ENCODE data around the gene SLC4A5. TPM values are rescaled to one million over a fixed set of nuclear protein-coding genes. Genes with fewer than 3 reads are reported as not detected.

Gene SLC4A5
- total RNA-seq, 1 donor from 2014 or later = 4.2 TPM

DNA sequence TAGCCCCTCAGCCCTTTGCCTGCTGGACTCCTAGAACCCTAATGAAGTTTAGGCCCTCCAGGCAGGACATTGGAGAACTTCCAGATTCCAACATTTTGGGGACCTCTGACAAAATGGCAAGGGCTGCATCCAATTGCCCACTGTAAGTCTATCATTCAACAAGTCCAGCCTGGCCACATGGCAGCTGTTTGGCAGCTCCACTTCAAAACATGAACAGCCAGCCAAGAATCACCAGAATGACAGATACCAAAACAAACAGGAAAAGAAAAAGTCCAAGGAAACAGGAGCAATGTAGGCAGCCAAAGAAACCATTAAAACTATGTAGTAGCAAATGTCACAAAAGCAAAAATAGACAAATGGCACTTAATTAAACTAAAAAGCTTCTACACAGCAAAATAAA lies 25.5 kb downstream of the SLC4A5 start:
- H3K9me3 Mint-ChIP-seq (ENCODE audit: unreplicated experiment) = no peaks in the 10 kb centered on the region

DNA sequence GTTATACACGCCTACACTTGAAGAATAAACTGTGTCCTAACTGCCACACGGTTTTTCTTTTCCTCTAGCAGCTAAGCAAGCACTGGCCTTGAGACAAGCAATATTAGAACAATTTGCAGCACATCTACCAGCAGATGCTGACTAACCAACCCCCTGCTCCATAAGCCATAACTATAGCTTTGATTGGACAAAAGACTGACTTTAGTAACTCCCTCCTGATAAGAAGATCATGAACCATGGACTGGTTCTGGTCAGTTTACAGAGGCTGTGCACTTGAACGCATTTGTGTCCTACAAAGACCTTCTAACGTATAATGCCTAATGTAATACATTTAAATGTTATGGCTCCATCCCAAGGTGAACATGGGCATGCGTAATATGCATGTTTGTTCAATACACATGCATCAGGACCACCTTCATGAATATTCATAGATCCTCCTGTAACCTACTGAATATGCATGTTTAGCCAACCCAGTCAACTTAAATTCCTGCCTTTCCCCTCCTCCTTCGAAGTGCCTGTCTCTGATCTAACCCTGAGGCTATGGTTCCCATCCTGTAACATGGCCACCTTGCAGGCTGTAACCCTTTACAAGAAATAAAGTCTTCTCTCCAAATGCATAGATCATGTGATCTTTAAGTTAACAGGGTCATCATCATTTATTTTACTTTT lies 26.5 kb downstream of the SLC4A5 start:
- no peaks in the 10 kb centered on the region for H3K9me3 Mint-ChIP-seq (ENCODE audit: unreplicated experiment)
- H3K36me3 Mint-ChIP-seq (ENCODE audit: low read depth, unreplicated experiment) = no peaks in the 10 kb centered on the region
- DNase-seq (ENCODE audit: low spot score) = no peak
- TF ChIP-seq, protein P1, sequence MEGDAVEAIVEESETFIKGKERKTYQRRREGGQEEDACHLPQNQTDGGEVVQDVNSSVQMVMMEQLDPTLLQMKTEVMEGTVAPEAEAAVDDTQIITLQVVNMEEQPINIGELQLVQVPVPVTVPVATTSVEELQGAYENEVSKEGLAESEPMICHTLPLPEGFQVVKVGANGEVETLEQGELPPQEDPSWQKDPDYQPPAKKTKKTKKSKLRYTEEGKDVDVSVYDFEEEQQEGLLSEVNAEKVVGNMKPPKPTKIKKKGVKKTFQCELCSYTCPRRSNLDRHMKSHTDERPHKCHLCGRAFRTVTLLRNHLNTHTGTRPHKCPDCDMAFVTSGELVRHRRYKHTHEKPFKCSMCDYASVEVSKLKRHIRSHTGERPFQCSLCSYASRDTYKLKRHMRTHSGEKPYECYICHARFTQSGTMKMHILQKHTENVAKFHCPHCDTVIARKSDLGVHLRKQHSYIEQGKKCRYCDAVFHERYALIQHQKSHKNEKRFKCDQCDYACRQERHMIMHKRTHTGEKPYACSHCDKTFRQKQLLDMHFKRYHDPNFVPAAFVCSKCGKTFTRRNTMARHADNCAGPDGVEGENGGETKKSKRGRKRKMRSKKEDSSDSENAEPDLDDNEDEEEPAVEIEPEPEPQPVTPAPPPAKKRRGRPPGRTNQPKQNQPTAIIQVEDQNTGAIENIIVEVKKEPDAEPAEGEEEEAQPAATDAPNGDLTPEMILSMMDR (IDR thresholded peaks at IDR 0.05; ENCODE audit: unreplicated experiment) = no peak
- H3K27me3 Mint-ChIP-seq (ENCODE audit: unreplicated experiment) = no peaks in the 10 kb centered on the region
- H3K4me1 Mint-ChIP-seq (ENCODE audit: unreplicated experiment) = peaks cover 6% of the 10 kb centered on the region
- no peak overlapping the region for H3K27ac Mint-ChIP-seq (ENCODE audit: unreplicated experiment)
- H3K4me3 Mint-ChIP-seq (ENCODE audit: unreplicated experiment) = no peak overlapping the region

More for the DNA sequence above, 25.5 kb downstream of the SLC4A5 start:
- Mint-ChIP-seq H3K4me1 (ENCODE audit: unreplicated experiment) (peaks cover 6% of the 10 kb centered on the region), H3K27me3 (ENCODE audit: unreplicated experiment) (no peaks in the 10 kb centered on the region), H3K4me3 (ENCODE audit: unreplicated experiment) (no peak overlapping the region), H3K36me3 (ENCODE audit: low read depth, unreplicated experiment) (no peaks in the 10 kb centered on the region), H3K27ac (ENCODE audit: unreplicated experiment) (no peak overlapping the region)
- TF ChIP-seq, protein P1 (IDR thresholded peaks at IDR 0.05; ENCODE audit: unreplicated experiment) = no peak
- DNase-seq (ENCODE audit: low spot score) = no peak

DNA sequence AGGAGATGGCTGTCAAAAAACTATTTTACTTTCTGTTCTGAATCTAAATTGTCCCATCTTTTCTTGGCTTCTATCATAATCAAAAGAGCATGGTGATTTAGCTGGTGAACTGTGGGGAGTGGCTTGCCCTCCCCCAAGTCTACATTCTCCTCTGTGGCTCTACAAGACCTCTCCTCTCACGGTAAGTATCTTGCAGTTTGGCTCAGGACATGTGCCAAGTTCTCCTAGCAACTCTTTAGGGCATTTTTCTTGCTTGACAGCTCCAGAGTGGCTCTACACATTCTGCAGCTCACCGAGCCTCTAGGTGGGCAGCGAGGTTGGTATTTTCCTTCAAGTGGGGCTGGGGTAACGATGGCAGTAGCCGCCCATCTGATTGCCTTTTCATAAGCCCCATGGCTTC lies 29.1 kb downstream of the SLC4A5 start:
- Mint-ChIP-seq H3K4me3 (ENCODE audit: unreplicated experiment) (no peak overlapping the region), H3K27me3 (ENCODE audit: unreplicated experiment) (no peaks in the 10 kb centered on the region), H3K27ac (ENCODE audit: unreplicated experiment) (no peak overlapping the region), H3K9me3 (ENCODE audit: unreplicated experiment) (no peaks in the 10 kb centered on the region), H3K36me3 (ENCODE audit: low read depth, unreplicated experiment) (no peaks in the 10 kb centered on the region), H3K4me1 (ENCODE audit: unreplicated experiment) (peaks cover 6% of the 10 kb centered on the region)
- no peak for DNase-seq (ENCODE audit: low spot score)
- TF ChIP-seq, protein P1 (IDR thresholded peaks at IDR 0.05; ENCODE audit: unreplicated experiment) = no peak

DNA sequence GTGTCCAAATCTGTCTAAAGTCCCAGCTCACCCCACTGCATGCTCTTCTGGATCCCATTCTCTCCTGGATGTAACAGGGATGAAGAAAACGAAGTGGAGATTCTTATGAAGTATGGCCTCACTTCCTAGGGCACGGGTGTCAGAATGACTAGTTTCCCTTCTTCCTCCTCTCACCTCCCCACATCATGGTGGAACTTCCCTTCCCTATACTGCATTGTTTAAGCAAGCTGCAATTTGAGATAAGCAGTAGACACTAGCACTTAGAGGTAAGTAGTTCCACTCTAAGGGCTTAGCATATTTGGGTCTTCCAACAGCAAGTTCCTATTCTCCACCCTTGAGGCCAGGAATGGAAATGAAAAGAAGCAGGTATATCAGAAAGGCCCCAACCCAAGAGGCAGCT lies 29.7 kb downstream of the SLC4A5 start:
- H3K4me3 Mint-ChIP-seq (ENCODE audit: unreplicated experiment) = no peak overlapping the region
- H3K36me3 Mint-ChIP-seq (ENCODE audit: low read depth, unreplicated experiment) = no peaks in the 10 kb centered on the region
- H3K27ac Mint-ChIP-seq (ENCODE audit: unreplicated experiment) = no peak overlapping the region
- H3K9me3 Mint-ChIP-seq (ENCODE audit: unreplicated experiment) = no peaks in the 10 kb centered on the region
- no peaks in the 10 kb centered on the region for H3K27me3 Mint-ChIP-seq (ENCODE audit: unreplicated experiment)
- no peak for DNase-seq (ENCODE audit: low spot score)
- TF ChIP-seq, protein P1 (IDR thresholded peaks at IDR 0.05; ENCODE audit: unreplicated experiment) = no peak
- peaks cover 6% of the 10 kb centered on the region for H3K4me1 Mint-ChIP-seq (ENCODE audit: unreplicated experiment)

DNA sequence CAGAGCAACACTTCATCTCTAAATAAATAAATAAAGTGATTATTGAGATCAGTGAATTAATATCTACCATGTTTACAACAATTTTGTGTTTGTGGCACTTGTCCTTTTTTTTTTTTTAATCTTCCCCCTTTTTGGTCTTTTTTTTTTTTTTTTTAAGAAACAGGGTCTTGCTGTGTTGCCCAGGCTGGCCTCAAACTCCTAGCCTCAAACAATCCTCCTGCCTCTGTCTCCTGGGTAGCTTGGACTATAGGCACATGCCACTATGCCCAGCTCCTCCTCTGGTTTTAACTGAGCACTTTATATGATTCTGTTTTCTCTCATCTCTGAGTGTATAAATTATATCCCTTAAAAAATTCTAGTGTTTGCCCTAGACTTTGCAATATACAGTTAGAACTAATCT lies 30.3 kb downstream of the SLC4A5 start:
- Mint-ChIP-seq H3K9me3 (ENCODE audit: unreplicated experiment) (no peaks in the 10 kb centered on the region), H3K36me3 (ENCODE audit: low read depth, unreplicated experiment) (no peaks in the 10 kb centered on the region), H3K4me3 (ENCODE audit: unreplicated experiment) (no peak overlapping the region), H3K27ac (ENCODE audit: unreplicated experiment) (no peak overlapping the region), H3K4me1 (ENCODE audit: unreplicated experiment) (peaks cover 6% of the 10 kb centered on the region), H3K27me3 (ENCODE audit: unreplicated experiment) (no peaks in the 10 kb centered on the region)
- DNase-seq (ENCODE audit: low spot score) = no peak
- TF ChIP-seq, protein P1 (IDR thresholded peaks at IDR 0.05; ENCODE audit: unreplicated experiment) = no peak
